HG03066 (cell line): ENCODE measurements around the gene TRIM61.
"Not testable (repeated sequence)": the region's sequence is repeated elsewhere in the genome, so short reads cannot be mapped to it uniquely, and the experiment has no call there.

Experiments
- ATAC-seq: cut with Tn5 transposase; IDR thresholded peaks from one replicate; pipeline ENCODE4 v1.9.1; 2021; ENCODE audit warnings: low read depth; ENCODE audit not compliant: unreplicated experiment

Gene TRIM61

DNA sequence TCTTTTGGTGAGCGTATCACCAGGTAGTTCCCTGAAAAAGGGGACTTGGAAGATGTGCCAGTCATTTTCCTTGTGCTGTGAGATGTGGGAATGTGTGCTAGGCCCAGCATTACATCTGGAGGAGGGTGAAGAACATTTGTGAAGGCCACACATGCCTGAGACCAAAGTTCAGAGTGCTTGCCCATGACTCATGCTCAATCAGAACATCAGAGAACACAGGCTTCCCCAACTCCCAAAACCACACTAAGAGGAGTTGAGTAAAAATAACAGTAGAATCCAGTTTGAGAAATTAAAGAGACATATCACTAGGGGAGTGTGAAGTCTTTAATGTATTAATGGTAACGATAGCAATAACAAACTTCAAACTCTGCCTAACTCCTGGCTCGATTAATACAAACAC is 18.0 kb downstream of the TRIM61 start:
- ATAC-seq: not testable (repeated sequence)

DNA sequence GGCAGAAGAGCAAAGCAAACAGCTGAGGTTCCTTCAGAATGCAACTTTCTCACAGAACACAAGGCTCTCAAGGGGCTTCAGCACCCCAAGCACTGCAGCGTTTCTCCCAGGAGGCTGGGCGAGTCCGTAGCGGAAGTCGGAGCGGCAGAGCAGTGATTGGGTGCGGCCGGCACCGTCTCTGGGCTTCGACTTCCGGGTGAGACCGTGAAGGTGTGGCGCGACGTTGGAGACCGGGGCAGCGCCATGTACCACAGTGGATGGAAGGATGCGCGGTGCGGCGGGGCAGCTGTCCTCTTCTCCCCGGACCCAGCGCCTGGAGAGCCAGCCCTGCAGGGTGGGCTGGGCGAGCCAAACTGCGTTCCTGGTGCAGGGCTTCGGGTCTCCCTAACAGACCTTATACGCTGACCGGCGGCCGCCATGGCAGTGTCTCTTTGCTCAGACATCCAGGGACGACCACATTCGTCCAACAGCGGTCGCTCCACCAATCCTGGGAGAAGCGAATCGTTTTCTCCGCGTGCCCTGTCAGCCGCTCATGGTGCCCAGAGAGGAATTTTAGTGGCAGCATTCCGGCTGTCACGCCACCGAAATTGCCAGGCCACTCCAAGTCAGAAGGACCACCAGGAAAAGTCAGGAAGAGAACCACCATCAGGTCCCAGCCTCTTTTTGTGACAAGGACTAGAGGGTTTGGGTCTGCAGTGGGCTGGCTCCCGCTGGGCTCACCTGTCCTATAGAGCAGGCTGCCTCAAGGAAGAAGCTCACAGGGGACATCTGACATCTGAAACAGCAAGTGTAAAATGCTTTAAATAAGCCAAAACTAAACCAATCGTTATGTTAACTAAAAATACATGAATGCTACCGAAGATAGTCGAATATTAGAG is 20.5 kb downstream of the TRIM61 start:
- ATAC-seq: peak; percentile 100

DNA sequence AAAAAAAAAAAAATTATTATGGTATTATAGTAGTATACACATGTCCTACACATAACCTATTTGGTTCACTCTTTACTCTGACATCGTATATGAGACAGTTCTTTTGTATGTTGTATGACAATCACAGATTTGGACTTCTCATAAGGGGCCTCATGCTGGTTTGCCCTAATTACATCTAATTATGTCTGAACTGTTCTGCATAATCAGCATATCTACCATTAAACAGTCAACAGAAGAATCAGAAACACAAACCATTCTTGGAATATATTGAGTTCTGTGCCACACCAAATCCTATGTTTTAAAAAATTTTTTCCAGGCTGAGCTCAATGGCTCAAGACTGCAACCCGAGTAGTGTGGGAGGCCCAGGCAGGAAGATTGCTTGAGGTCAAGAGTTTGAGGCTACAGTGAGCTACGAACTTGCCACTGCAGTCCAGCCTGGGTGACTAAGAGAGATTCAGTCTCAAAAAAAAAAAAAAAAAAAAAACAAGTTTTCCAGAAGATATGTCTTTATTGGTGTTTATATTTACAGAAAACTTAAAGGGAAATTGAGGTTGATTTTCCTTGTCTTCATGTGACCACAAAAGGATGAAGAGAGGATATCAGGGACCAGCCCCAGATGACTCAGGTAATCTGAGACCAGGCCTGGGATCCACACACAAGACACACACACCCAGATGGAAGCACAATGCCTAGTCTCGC is 22.2 kb downstream of the TRIM61 start:
- ATAC-seq: no peak

DNA sequence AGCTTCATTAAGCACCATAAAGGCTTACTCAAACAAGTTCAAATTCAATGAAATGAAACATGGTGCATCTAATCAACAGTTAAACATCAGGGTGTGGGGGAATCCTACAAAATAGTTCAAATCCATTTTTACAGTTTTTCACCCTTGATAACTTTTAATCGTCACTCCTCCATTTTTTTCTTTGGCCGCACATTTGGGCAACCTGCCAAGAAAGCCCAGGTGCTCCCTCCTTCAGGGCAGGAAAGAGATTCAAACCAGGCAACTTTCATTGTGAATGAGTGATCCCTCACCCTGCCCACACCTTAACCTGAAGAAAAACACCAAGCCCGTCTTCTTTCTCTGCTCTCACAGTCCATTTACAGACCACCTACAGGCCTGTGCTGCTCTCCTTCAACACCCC is 24.9 kb downstream of the TRIM61 start:
- no peak for ATAC-seq

DNA sequence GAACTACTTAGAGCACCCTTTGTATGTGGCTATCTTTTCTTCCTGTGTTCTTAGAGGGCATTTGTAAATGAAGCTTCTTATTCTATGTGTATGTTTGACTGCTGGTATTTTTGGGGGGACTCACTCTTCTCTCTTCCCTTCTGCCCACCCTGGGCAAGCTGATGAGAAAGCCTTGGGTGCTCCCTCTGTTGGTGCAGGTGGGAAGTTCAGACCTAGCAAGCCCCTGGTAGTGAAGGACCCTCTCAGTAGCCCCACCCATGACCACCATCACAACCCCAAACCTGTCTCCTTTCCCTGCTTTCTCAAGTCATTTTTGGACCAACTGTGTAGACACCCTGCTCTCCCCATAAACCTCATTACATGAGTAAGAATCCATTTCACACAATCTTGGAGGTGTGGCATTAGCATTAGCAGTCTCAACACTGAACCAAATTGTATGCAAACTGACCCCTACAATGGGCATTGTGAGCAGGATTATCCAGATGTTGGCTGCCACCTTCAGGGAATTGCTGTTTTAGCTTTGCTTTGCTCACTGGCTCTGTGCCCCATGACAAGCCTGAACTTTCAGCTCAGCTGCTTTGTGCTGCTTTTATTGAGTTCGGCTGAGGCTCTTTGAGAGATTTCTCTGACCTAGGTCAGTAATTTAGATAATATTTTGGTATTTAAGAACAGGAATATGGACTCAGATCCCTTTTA is 27.9 kb downstream of the TRIM61 start:
- no peak for ATAC-seq

DNA sequence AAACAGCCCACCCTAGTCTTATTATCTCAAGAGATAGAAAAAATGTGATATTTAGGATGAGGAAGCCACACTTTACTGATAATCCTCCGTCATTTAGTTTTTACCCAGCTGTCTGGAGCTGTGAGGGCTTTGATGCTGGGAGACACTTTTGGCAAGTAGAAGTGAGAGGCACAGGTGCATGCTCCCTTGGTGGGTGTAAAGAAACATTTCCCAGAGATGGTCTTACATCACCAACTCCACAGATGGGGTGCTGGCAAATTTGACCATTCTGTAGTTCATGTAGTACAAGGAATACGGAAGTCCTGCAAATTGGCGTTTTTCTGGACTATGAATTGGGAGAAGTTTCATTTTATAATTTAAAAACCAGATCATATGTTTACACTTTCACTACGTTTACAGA is 28.5 kb downstream of the TRIM61 start:
- ATAC-seq: no peak

DNA sequence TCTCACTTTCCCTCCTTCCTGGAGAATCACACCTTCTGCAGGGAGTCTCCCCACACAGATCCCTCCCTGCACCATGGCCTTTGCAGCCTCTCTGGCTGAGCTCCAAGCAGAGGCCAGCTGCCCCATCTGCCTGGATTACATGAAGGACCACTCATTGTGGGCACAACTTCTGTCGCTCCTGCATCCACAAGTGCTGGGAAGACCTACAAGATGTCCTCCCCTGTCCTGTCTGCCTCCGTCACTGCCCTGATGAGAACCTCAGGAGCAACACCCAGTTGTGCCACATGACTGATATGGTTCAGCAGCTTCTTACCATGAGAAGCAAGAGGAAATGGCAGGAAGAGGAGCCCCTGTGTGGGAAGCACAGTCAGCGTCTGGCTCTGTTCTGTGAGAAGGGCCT is 29.5 kb downstream of the TRIM61 start:
- ATAC-seq: not testable (repeated sequence)

DNA sequence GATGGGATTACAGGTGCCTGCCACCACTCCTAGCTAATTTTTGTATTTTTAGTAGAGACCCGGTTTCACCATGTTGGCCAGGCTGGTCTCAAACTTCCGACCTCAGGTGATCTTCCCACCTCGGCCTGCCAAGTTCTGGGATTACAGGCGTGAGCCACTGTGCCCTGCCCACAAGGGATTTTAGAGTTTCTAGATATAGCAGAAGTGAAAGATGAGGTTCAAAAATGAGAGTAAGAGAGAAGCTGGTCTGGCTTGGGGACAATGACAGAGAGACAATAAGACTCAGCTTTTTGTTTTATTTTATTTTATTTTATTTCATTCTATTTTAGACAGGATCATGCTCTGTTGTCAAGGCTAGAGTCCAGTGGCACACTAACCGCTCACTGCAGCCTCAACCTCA is 30.6 kb downstream of the TRIM61 start:
- no peak for ATAC-seq

DNA sequence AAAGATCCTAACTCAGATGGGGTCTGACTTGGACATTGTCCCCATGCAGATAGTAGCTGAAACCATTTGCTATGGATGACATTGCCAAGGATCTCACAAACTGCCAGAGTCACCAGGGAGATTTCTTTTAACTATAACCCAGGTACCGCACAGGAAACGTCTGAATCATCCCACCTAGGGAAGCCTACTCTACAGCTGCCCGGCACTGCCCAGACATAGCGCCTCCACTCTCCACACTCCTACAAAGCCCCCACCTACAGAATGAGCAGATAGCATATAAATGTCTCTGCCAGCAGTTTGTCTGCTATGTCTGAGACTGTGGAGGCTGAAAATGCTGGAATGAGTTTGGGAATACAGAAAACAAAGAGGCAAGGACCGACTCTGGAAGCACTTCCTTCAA is 32.3 kb downstream of the TRIM61 start:
- ATAC-seq: no peak

DNA sequence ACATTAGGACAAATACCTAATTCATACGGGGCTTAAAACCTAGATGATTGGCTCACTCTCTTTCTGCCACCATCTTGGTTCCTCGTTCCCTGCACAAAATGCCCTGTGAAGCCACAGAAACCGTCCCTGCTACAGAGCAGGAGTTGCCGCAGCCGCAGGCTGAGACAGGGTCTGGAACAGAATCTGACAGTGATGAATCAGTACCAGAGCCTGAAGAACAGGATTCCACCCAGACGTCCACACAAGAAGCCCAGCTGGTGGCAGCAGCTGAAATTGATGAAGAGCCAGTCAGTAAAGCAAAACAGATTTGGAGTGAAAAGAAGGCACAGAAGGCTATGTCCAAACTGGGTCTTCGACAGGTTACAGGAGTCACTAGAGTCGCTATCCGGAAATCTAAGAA is 34.3 kb downstream of the TRIM61 start:
- no peak for ATAC-seq

DNA sequence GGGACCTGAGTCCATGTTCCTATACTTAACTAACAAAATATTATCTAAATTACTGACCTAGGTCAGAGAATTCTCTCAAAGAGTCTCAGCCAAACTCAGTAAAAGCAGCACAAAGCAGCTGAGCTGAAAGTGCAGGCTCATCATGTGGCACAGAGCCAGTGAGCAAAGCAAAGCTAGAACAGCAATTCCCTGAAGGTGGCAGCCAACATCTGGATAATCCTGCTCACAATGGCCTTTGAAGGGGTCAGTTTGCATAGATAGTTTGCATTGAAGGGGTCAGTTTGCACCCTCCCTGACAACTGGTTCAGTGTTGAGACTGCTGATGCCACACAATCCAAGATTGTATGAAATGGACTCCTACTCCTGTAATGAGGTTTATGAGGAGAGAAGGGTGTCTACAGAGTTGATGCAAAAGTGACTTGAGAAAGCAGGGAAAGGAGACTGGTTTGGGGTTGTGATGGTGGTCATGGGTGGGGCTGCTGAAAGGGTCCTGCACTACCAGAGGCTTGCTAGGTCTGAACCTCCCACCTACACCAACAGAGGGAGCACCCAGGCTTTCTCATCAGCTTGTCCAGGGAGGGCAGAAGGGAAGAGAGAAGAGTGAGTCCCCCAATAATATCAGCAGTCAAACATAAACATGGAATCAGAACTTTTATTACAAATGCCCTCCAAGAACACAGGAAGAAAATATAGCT is 39.7 kb downstream of the TRIM61 start:
- ATAC-seq: peak; percentile 45

DNA sequence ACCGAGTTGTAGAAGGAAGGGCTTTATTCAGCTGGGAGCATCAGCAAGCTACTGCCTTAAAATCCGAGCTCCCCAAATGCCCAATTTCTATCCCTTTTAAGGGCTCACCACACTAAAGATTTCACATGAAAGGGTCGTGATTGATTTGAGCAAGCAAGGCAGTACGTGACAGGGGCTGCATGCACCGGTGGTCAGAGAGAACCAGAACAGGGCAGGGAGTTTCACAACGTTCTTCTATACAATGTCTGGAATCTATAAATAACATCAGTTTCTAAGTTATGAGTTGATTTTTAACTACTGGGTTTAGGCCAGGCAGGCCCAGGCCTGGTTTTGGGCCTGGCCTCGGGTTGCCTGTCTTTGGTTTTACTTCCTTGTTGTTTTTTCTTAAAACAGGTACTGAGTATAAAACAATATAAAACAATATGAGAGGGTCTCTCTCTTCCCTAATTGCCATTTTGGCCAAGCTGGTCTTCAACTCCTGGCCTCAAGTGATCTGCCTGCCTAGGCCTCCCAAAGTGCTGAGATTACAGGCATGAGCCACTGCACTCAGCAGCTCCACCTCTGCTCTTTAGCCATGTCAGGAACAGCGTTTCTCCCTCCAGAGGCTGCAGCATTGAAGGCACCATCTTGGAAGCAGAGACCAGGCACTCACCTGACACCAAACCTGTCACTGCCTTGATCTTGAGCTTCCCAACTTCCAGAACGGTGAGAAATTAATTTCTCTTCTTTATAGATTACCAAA is 41.4 kb downstream of the TRIM61 start:
- peak; percentile 51 for ATAC-seq

DNA sequence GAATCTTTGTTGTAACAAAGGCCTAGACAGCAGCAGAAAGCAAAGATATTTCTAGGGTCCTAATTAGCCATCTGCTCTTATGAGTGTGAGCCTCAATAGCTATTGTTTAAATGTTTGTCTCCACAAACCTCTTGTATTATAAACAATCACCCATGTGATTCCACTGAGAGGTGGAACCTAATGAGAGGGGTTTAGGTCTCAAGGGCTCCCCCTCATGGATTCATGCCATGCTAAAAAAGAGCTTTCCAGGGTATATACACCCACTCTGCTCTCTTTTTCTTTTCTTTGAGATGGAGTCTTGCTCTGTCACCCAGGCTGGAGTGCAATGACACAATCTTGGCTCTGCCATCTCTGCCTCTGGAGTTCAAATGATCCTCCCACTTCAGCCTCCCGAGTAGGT is 42.1 kb downstream of the TRIM61 start:
- peak; percentile 52 for ATAC-seq

DNA sequence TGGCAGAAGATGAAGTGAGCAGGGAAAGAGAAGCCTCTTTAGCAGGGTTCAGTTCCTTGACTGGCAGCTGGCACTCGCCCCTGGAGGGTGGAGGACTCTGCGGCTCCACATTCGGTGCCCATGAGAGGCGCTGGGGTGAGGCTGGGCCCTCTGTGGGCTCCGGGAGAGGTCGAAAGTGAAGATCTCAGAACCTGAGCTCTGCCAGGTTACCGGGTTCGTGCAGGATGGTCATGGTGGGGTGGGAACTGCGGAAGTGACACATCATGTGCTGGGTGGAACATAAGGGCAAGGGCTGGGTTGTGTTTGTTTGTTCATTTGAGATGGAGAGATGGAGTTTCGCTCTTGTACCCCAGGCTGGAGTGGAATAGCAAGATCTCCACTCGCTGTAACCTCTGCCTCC is 44.2 kb downstream of the TRIM61 start:
- ATAC-seq: no peak

DNA sequence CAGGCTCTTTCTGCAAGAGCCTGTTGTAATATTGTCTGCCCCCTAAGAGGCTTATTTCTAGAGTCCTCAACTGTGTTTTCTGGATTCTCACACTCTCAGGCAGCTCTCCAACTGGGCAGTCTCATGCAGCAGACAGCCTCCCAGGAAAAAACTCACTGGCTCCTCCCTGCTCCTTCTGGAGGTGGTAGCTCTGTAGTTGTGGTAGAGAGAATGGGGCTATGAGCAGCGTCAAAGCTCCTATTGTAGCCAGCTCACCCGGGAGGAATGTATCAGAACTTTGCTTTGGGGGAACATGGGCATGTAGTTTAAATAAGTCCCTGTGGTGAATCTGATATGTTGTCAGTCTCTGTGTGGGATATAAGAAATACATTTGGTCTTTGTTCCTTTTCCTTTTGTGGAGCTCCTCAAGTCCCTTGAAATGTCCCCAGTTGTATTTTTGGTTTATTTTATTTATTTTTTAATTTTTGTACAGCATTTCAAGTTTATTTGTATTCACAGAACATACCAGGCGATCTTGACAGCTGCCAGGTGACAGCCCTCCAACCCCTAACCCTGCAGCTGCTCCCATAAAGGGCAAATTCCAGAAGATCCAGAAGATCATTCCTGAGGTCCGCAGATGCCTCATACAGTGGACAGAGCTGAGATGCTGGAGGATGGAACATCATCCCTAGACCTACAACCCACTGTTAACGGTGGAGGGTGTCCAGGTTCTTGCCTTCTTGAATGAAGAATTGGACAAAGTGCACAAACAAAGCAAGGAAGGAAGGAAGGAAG is 45.7 kb downstream of the TRIM61 start:
- ATAC-seq: no peak

DNA sequence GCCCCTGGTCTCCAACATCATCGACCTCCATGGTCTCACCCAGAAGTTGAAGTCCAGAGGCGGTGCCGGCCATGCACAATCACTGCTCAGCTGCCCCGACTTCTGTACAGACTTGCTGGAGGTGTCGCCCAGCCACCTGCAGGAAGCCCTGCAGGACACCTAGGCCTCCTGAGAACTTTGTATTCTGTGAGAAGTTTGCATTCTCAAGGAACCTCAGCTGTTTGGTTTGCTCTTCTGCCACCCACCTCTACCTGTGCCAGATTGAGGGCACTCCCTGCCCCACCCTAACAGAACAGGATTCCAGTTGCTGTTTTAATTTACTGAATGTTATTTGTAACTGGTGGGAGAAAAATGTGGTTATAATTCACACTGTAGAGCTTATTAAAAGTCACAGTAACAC is 46.8 kb downstream of the TRIM61 start:
- no peak for ATAC-seq

DNA sequence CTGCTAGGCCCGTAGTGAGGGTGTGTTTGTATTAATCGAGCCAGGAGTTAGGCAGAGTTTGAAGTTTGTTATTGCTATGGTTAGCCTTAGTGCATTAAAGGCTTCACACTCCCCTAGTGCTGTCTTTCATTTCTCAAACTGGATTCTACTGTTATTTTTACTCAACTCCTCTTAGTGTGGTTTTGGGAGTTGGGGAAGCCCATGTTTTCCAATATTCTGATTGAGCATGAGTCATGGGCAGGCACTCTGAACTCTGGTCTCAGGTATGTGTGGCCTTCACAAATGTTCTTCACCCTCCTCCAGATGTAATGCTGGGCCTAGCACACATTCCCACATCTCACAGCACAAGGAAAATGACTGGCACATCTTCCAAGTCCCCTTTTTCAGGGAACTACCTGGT is 50.4 kb downstream of the TRIM61 start:
- not testable (repeated sequence) for ATAC-seq

DNA sequence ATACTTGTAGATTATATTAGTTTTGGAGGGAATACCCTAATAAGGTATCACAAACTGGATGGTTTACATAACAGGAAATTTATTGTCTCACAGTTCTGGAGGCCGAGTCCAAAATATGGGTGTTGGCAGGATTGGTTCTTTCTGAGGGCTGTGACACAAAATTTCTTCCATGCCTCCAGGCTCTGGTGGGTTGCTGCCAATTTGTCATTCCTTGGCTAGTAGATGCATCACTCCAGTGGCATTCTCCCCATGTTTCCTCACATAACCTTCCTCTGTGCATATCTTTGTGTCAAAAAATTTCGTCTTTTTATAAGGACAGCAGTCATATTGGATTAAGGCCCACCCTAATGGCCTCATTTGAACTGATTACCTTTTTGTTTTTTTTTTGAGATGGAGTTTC is 51.2 kb downstream of the TRIM61 start:
- ATAC-seq: no peak

DNA sequence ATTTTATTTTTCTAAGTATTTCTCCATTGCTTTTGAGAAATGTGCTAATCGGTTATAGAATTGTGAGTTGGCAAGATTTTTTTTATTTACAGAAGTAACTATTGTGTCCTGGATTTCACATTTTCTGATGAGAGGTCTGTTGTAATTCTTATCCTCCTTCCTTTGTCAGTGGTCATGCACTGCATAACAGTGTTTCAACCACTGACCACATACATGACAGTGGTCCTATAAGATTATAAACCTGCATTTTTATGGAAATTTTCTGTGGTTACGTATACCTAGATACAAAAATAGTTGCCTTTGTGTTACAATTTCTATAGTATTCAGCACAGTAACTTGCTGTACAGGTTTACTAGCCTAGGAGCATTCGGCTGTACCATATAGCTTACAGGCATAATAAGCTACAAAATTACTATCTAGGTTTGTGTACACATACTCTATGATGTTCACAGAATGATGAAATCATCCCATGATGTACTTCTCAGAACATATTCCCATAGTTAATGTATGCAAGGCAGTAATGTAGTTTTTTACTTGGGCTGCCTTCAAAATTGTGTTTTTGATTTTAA is 52.7 kb downstream of the TRIM61 start:
- ATAC-seq: no peak
